GF-D8 (cell line): ENCODE results near the gene ASB13.

Source experiments
- DNase-seq: peaks from one replicate; lab custom pipeline; 2025; lab: John Stamatoyannopoulos, UW

Gene ASB13

GRCh38 chr10:5589011-5589660 is 77.3 kb downstream of the ASB13 start:
- no peak for DNase-seq
